Neutrophil (primary cell): Measurements from ENCODE around the gene SETDB2.

Experiments
- H3K27ac ChIP-seq: fragments of 200-600 bp; sonication (generic); 2 replicates; pipeline ENCODE4 v1.5.1; 2016; ENCODE audit warnings: mild to moderate bottlenecking, moderate library complexity
- H3K27me3 ChIP-seq: fragments of 200-600 bp; sonication (generic); 2 replicates; pipeline ENCODE4 v1.6.0; 2016; ENCODE audit warnings: mild to moderate bottlenecking
- H3K36me3 ChIP-seq: fragments of 200-600 bp; sonication (generic); 2 replicates; pipeline ENCODE4 v1.5.1; 2017
- H3K4me1 ChIP-seq, 2 experiments: fragments of 200-600 bp in 1 of 2; sonication (generic) in 1 of 2; 1 replicate in 1 of 2; 2 replicates in 1 of 2; pipeline versions ENCODE4 v1.5.1 to v1.6.1; 2013 to 2016; ENCODE audit warnings: low read depth in 1 of 2, low read length in 1 of 2, mild to moderate bottlenecking in 1 of 2, moderate library complexity in 1 of 2; ENCODE audit not compliant: control insufficient read depth in 1 of 2, insufficient read depth in 1 of 2
- H3K4me3 ChIP-seq, 2 experiments: fragments of 200-600 bp in 1 of 2; sonication (generic) in 1 of 2; 1 replicate in 1 of 2; 2 replicates in 1 of 2; pipeline ENCODE4 v1.5.1; 2013 to 2016; ENCODE audit warnings: low read depth in 1 of 2, low read length in 1 of 2, mild to moderate bottlenecking in 1 of 2, moderate library complexity in 1 of 2
- H3K9me3 ChIP-seq: fragments of 200-600 bp; sonication (generic); 2 replicates; pipeline ENCODE4 v1.5.1; 2016
- TF ChIP-seq, protein P1 (sequence below): fragments of 200-600 bp; sonication (generic); IDR thresholded peaks from 2 replicates; pipeline ENCODE4 v1.5.1; 2016; ENCODE audit warnings: antibody characterized with exemption

The SETDB2 gene

DNA sequence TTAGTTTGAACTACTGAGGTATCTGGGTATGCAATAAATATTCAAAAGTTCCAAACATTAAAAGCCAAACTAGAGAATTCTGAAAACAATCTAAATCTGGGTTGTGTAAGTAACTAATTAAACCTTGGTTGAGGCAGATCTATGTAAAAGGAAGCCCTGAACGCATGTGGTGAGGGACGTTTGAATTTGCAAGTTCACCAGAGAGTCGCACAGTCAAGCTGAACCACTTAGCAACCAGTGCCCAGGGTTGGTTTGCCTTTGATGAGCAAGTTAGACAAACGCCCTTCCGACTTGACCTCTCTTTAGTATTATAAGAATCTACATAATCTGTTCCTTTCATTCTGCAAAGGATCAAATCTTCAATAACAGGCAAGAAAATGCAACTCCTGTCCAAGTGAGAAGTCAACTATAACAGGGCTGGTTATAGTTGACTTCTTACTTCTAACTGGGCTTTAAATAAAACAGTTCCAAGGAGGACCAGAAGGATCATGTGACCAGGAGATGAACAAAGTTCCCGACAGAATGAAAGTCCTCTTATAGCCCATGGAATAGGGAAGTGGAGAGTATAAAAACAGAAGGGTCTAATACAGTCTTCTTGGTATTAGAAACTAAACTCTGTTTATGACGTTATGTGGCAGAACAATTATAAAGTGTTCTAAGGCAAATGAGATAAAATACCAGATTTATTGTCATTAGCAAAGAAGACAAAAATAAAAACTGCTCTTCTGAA, 92.2 kb downstream of the SETDB2 start:
- H3K4me1 ChIP-seq: peaks cover 13 to 21% of the 10 kb centered on the region in 2 experiments

DNA sequence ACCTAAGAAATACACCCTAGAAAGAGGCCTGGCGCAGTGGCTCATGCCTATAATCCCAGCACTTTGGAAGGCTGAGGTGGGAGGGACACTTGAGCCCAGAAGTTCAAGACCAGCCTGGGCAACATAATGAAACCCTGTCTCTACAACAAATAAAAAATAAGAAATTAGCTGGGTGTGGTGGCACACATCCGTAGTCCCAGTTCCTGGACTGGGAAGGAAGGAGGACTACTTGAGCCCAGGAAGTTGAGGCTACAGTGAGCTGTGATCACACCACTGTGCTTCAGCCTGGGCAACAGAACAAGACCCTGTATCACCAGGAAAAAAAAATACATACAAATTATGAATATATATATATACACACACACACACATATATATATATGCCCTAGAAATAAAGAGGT, 94.3 kb downstream of the SETDB2 start:
- Histone ChIP-seq H3K9me3 (no peaks in the 10 kb centered on the region), H3K36me3 (peaks cover 13% of the 10 kb centered on the region), H3K27ac (no peak overlapping the region), H3K4me1 (peaks cover 8 to 15% of the 10 kb centered on the region in 2 experiments), H3K4me3 (no peak overlapping the region), H3K27me3 (no peaks in the 10 kb centered on the region)
- TF ChIP-seq, protein P1, sequence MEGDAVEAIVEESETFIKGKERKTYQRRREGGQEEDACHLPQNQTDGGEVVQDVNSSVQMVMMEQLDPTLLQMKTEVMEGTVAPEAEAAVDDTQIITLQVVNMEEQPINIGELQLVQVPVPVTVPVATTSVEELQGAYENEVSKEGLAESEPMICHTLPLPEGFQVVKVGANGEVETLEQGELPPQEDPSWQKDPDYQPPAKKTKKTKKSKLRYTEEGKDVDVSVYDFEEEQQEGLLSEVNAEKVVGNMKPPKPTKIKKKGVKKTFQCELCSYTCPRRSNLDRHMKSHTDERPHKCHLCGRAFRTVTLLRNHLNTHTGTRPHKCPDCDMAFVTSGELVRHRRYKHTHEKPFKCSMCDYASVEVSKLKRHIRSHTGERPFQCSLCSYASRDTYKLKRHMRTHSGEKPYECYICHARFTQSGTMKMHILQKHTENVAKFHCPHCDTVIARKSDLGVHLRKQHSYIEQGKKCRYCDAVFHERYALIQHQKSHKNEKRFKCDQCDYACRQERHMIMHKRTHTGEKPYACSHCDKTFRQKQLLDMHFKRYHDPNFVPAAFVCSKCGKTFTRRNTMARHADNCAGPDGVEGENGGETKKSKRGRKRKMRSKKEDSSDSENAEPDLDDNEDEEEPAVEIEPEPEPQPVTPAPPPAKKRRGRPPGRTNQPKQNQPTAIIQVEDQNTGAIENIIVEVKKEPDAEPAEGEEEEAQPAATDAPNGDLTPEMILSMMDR: no peak

More for the DNA sequence above, 92.2 kb downstream of the SETDB2 start:
- Histone ChIP-seq H3K36me3 (peaks cover 13% of the 10 kb centered on the region), H3K4me3 (no peak overlapping the region), H3K9me3 (no peaks in the 10 kb centered on the region), H3K27me3 (no peaks in the 10 kb centered on the region), H3K27ac (no peak overlapping the region)
- TF ChIP-seq, protein P1: no peak

DNA sequence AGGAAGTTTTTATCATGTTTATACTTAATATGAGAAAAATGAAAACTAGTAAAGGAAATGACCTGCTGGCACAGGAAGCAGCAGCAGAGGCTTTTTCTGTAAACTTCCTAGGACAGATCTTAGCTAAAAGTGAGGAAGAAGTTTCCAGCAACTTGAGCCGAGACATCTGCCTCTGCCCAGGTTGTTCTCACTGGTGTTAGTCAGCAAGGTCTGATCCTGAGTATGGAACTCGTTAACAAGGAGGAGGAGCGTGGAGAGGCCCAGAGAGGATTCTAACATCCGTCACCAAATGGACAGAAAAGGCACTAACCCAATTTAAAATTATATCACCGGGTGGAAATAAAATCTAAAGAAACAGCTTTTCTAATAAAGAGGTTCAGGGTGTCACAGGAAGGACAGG, 95.2 kb downstream of the SETDB2 start:
- TF ChIP-seq, protein P1: no peak
- H3K4me3 ChIP-seq: no peak overlapping the region
- no peaks in the 10 kb centered on the region for H3K9me3 ChIP-seq
- H3K36me3 ChIP-seq: peaks cover 20% of the 10 kb centered on the region
- no peaks in the 10 kb centered on the region for H3K27me3 ChIP-seq
- H3K27ac ChIP-seq: no peak overlapping the region
- peaks cover 0 to 6% of the 10 kb centered on the region in 2 experiments for H3K4me1 ChIP-seq

DNA sequence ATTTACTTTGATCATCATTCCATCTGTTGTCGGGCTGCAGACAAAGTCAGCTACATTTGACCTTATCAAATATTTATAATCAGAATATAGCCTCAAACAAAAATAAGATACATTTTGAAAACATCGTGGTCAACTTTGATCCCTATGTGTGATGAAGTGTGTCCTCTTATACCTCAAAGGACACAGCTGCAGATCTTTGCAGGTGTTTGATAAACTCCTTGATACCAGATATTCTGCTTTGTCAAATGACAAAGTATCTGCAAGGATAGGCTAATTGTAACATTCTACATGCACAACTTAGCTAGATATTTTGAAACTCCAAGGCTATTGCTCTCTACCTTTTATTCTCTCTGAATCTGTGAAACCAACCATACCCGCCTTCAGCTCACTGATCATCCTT, 95.7 kb downstream of the SETDB2 start:
- TF ChIP-seq, protein P1: no peak
- H3K36me3 ChIP-seq: peaks cover 23% of the 10 kb centered on the region
- H3K9me3 ChIP-seq: no peaks in the 10 kb centered on the region
- H3K4me3 ChIP-seq: no peak overlapping the region
- H3K27me3 ChIP-seq: no peaks in the 10 kb centered on the region
- H3K27ac ChIP-seq: no peak overlapping the region
- H3K4me1 ChIP-seq: peaks cover 0 to 6% of the 10 kb centered on the region in 2 experiments

DNA sequence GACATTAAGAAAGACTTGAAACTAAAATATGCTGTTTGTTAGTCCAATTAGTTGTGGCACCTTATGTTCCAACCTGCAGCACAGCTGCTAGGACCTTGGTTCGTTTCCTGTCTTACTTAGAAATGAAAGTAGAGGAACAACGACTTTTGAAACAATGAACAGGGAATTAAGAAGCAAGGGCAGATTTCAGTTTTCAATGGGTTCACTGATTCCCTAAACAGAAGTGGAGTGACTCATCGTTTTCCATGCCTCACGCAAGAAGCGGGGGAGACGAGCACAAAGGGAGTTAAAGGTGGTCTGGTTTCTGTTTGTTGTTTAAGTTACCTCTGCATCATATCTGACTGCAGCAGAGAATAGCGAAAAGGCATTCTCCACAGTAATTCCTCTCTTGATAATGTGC, 96.5 kb downstream of the SETDB2 start:
- H3K36me3 ChIP-seq: peaks cover 23% of the 10 kb centered on the region
- H3K27ac ChIP-seq: no peak overlapping the region
- H3K4me1 ChIP-seq: peaks cover 0 to 6% of the 10 kb centered on the region in 2 experiments
- no peak overlapping the region for H3K4me3 ChIP-seq
- TF ChIP-seq, protein P1: no peak
- no peaks in the 10 kb centered on the region for H3K9me3 ChIP-seq
- H3K27me3 ChIP-seq: no peaks in the 10 kb centered on the region
